Epithelial cell of proximal tubule (primary cell): Measurements from ENCODE around the gene CABLES2. TPM values are rescaled to one million over a fixed set of nuclear protein-coding genes. Genes with fewer than 3 reads are reported as not detected.
A peak's percentile ranks its signal among the peaks of the same experiment; 100 is the strongest.

ENCODE experiments used
- DNase-seq: peaks from one replicate; pipeline ENCODE4 v3.0.0-alpha.2; 2011; ENCODE audit warnings: low read depth
- H3K4me3 ChIP-seq: 2 replicates; pipeline ENCODE4 v1.5.1; 2011; ENCODE audit warnings: low read depth, mild to moderate bottlenecking, low read length
- total RNA-seq: library from RNA; depleted of rRNA; stranded (reverse); fragments of >200 nt; gene quantifications from 2 replicates; pipeline ENCODE4 v1.2.3, GENCODE V29; 2015
- TF ChIP-seq, protein P1 (sequence below): conservative IDR thresholded peaks from 2 replicates; pipeline ENCODE4 v1.5.1; 2012; ENCODE audit warnings: low read depth, mild to moderate bottlenecking, low read length

CABLES2 gene
- total RNA-seq, 1 donor from 2014 or later: 5.8 TPM

DNA sequence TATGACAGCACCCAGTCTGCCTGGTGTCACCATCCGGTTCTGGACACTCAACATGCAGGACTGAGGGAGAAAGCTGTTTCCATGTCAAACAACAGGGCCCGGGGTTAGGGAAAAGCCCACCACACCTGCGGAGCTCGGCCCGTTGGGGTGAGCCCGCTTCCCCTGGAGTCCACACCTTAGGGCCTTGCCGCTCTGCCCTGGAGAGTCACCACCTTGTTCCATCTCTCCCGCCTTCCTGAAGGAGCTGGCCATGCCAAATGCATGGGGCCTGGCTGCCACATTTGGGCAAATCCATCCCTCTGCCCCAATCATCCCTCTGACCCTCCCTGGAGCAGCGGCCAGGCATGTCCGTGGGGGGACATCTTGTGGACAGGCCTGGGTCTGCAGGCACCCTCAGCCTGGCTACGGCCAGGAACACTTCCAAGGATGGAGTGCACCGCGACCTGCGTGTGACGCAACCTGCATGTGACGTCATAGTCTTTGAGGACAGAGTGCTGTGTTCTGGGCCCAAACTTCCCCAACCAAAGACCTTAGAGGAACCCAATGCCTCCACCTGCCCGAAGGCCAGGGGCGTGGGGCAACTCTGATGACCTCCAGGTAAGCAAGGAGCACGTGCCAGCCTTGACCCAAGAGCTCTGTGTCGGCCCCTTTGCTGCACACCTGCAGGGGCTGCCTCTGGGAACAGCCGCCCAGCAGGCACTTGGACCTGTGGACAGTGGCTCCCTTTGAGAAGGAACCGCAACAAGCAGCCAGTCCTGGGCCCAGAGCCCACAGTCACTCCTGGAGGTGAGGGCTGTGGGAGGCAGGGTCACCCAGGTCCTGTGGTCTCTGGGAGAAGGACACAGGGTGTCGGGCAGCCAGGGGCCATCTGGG is 1.7 kb downstream of the CABLES2 start:
- H3K4me3 ChIP-seq: peak overlapping the region; percentile 69
- TF ChIP-seq, protein P1, sequence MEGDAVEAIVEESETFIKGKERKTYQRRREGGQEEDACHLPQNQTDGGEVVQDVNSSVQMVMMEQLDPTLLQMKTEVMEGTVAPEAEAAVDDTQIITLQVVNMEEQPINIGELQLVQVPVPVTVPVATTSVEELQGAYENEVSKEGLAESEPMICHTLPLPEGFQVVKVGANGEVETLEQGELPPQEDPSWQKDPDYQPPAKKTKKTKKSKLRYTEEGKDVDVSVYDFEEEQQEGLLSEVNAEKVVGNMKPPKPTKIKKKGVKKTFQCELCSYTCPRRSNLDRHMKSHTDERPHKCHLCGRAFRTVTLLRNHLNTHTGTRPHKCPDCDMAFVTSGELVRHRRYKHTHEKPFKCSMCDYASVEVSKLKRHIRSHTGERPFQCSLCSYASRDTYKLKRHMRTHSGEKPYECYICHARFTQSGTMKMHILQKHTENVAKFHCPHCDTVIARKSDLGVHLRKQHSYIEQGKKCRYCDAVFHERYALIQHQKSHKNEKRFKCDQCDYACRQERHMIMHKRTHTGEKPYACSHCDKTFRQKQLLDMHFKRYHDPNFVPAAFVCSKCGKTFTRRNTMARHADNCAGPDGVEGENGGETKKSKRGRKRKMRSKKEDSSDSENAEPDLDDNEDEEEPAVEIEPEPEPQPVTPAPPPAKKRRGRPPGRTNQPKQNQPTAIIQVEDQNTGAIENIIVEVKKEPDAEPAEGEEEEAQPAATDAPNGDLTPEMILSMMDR: peak; percentile 54
- no peak for DNase-seq

DNA sequence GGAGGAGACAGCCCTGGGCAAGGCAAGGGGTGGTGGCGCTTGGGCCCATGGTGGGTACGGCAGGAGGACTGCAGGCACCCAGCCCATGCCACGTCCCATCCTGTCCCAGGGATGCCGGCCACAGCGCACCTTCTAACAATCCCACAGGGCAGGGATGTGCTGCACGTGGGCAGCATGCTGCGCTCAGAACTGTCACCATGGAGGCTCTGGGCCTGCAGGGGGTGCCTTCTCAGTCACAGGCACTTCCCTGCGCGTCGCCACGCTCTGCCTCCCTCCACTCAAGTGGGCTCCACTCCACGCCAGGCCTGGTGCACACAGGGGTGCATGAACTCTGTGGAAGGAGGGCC is 2.4 kb downstream of the CABLES2 start:
- TF ChIP-seq, protein P1: no peak
- H3K4me3 ChIP-seq: no peak overlapping the region
- no peak for DNase-seq

DNA sequence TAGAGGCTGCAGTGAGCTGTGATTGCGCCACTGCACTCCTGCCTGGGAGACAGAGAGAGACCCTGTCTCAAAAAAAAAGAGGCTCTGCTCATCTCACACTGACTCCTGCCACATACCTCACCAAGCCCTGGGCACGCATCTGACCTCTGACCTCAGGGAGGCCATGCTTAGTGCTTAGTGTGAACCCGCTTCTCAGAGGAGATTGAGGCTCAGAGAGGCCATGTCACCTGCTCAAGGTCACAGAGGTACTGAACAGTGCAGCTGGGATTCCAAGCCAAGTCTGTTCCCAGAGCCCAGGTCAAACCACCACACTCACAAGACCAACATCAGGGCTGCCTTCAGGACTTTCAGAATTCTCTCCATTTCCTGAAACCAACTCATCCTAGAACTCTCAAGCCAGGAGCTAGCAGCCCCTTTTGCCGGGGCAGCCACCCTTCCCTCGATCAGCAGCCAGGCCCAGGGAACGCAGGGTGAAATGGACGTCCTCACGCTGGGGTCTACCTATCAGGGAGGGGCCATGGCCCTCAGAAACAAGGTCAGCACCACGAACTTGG is 2.9 kb downstream of the CABLES2 start:
- TF ChIP-seq, protein P1: no peak
- DNase-seq: no peak
- H3K4me3 ChIP-seq: no peak overlapping the region

DNA sequence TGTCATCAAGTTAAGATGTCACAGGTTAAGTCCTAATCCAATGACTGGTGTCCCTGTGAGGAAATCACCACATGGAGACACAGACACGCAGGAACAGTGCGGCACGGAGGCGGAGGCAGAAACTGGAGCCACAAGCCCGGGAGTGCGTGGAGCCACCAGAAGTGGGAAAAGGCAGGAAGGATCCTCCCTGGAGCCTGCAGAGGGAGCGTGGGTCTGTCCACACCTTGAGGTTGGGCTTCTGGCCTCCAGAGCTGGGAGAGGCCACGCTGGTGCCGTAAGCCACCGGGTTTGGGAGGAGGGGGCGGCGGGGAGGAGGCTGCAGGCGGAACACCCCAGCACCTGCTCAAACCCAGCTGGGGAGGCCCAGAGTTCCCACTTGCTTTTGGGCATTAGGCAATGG is 3.8 kb downstream of the CABLES2 start:
- no peak overlapping the region for H3K4me3 ChIP-seq
- TF ChIP-seq, protein P1: no peak
- DNase-seq: no peak

DNA sequence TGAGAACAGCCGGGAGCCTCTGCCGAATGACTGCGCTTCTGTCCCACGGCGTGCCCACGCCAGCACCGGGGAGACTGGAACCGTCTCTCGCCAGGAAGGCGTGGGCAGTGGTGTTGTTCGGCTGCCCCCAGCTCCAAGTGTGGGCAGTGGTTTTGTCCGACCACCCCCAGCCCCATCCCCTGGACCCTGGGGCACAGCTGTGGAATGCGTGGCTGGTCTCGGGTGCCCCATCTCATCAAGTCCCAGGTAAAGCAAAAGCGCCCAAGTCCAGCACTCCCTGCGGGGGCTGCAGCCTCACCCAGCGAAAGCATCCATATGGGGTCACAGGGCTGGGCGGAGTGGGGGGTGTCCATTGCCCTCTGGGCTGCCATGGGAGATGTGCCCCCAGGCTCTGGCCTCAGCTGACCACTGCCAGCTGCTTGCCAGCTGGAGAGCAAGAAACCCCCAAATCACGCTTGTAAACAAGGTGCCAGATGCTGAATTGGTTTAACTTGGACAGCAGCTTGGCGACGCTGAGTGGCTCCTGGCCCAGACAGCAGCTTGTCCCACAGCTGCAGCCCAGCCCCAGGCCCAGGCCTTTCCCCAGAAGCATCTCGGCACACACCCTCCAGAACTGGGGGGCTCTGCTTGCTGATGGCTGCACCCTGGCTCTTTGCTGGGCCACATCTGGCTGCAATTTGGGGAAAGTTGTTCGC is 4.5 kb downstream of the CABLES2 start:
- TF ChIP-seq, protein P1: no peak
- no peak overlapping the region for H3K4me3 ChIP-seq
- DNase-seq: no peak

DNA sequence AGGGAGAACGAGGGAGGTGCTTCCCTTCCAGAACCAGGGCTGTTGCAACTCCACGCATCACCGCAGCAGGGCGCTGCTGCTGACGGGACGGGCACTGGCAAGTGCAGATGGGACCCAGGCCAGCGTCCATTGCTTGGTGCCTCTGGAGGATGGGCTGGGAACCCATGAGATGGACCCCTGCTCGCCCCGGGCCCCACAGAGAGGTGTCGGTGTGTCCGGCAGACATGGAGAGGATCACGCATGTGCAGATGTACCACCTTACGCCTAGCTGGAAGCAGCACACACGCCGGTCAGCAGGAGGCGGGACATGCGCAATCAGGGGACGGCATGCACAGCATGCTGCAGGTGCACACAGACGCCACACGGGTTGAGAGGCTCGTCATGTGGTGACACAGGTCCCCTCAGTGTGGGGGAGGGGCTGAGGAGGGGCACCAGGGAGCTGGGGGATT is 5.7 kb downstream of the CABLES2 start:
- no peak overlapping the region for H3K4me3 ChIP-seq

More for the DNA sequence above, 5.7 kb downstream of the CABLES2 start:
- no peak for DNase-seq
- TF ChIP-seq, protein P1: no peak
